Tibial nerve (tissue), 4 donors: Measurements from ENCODE around the gene KCNAB2.

ENCODE experiments used
- CTCF ChIP-seq, 5 experiments: fragments of 200-600 bp in 3 of 5; fragments of 450-650 bp in 2 of 5; sonication (generic) in 3 of 5; IDR thresholded peaks; one replicate each; pipeline ENCODE4 v1.5.1; 2016 to 2019; ENCODE audit warnings: antibody characterized with exemption in 5 of 5, mild to moderate bottlenecking in 3 of 5, moderate library complexity in 2 of 5
- EP300 ChIP-seq, 2 donors: sonication (generic); formaldehyde crosslinking; IDR thresholded peaks; one replicate each; pipeline ENCODE4 v1.6.1; 2017; ENCODE audit warnings: antibody characterized with exemption in 2 of 2, mild to moderate bottlenecking in 1 of 2
- POLR2A ChIP-seq, 2 donors: fragments of 450-650 bp; IDR thresholded peaks; one replicate each; pipeline ENCODE4 v1.6.1; 2017; ENCODE audit warnings: antibody characterized with exemption in 2 of 2, mild to moderate bottlenecking in 2 of 2, moderate library complexity in 2 of 2

- TF ChIP-seq POLR2A (IDR thresholded peaks at IDR 0.05) (no peak), CTCF (IDR thresholded peaks at IDR 0.05) (no peak), EP300 (IDR thresholded peaks at IDR 0.05) (no peak)
These were observed 37.0 kb upstream of the KCNAB2 start for GRCh38 chr1:6008696-6009095.
